WTC11 (cell line): Measurements from ENCODE around the gene CREB3.

Experiments
- CTCF ChIP-seq: fragments of 200-600 bp; IDR thresholded peaks from 2 replicates; pipeline ENCODE4 v1.8.0; 2022; ENCODE audit warnings: antibody characterized with exemption
- E2F4 ChIP-seq: sonication (generic); formaldehyde crosslinking; IDR thresholded peaks from 2 replicates; pipeline ENCODE4 v1.8.1; 2022; ENCODE audit warnings: low read depth, mild to moderate bottlenecking, moderate library complexity, missing genetic modification reagents, borderline replicate concordance
- FOXP4 ChIP-seq: sonication (generic); formaldehyde crosslinking; IDR thresholded peaks from 2 replicates; pipeline ENCODE4 v1.8.0; 2022; ENCODE audit warnings: mild to moderate bottlenecking, missing genetic modification reagents
- HMGXB4 ChIP-seq: sonication (generic); formaldehyde crosslinking; IDR thresholded peaks from 2 replicates; pipeline ENCODE4 v1.8.1; 2023; ENCODE audit warnings: mild to moderate bottlenecking, moderate library complexity, missing genetic modification reagents
- JUN ChIP-seq: sonication (generic); formaldehyde crosslinking; IDR thresholded peaks from 2 replicates; pipeline ENCODE4 v1.8.0; 2023; ENCODE audit warnings: mild to moderate bottlenecking, missing genetic modification reagents
- KAT7 ChIP-seq: sonication (generic); formaldehyde crosslinking; IDR thresholded peaks from 2 replicates; pipeline ENCODE4 v1.8.1; 2023; ENCODE audit warnings: missing genetic modification reagents, mild to moderate bottlenecking, borderline replicate concordance
- MAX ChIP-seq: sonication (generic); formaldehyde crosslinking; IDR thresholded peaks from 2 replicates; pipeline ENCODE4 v1.8.0; 2022; ENCODE audit warnings: mild to moderate bottlenecking, missing genetic modification reagents
- NFE2L1 ChIP-seq: sonication (generic); formaldehyde crosslinking; IDR thresholded peaks from 2 replicates; pipeline ENCODE4 v1.8.1; 2023; ENCODE audit warnings: missing genetic modification reagents
- TCF7 ChIP-seq: sonication (generic); formaldehyde crosslinking; IDR thresholded peaks from 2 replicates; pipeline ENCODE4 v1.8.0; 2022; ENCODE audit warnings: mild to moderate bottlenecking, low read depth, missing genetic modification reagents, moderate library complexity
- TEAD4 ChIP-seq: sonication (generic); formaldehyde crosslinking; IDR thresholded peaks from 2 replicates; pipeline ENCODE4 v1.8.0; 2022; ENCODE audit warnings: mild to moderate bottlenecking, missing genetic modification reagents
- USF1 ChIP-seq: sonication (generic); formaldehyde crosslinking; IDR thresholded peaks from 2 replicates; pipeline ENCODE4 v1.8.0; 2022; ENCODE audit warnings: mild to moderate bottlenecking, missing genetic modification reagents
- ZBTB43 ChIP-seq: sonication (generic); formaldehyde crosslinking; IDR thresholded peaks from 2 replicates; pipeline ENCODE4 v1.8.1; 2023; ENCODE audit warnings: mild to moderate bottlenecking, missing genetic modification reagents

- TF ChIP-seq JUN (CRISPR knock-in tag) (no peak), MAX (CRISPR knock-in tag) (no peak), CTCF (no peak; the same call in 1 of the 2 replicates), KAT7 (no peak), FOXP4 (CRISPR knock-in tag) (no peak), E2F4 (CRISPR knock-in tag) (no peak), USF1 (CRISPR knock-in tag) (no peak), TCF7 (CRISPR knock-in tag) (no peak), TEAD4 (CRISPR knock-in tag) (no peak), ZBTB43 (CRISPR knock-in tag) (no peak), NFE2L1 (no peak), HMGXB4 (no peak)
Observed at GRCh38 chr9:35729700-35730485, 2.6 kb upstream of the CREB3 start.
